ENCODE results near the gene WDFY4. TPM values are rescaled to one million over a fixed set of nuclear protein-coding genes. Genes with fewer than 3 reads are reported as not detected.

Gene WDFY4
- total RNA-seq, 1 donor from 2014 or later: 6.4 TPM

GRCh38 chr10:48821692-48822091 is 137.0 kb downstream of the WDFY4 start:
- no peaks in the 10 kb centered on the region for H3K27me3 ChIP-seq
- H3K36me3 ChIP-seq: no peaks in the 10 kb centered on the region
- no peaks in the 10 kb centered on the region for H3K9me3 ChIP-seq
- H3K4me1 ChIP-seq: no peaks in the 10 kb centered on the region
- DNase-seq (ENCODE audit: extremely low spot score in 2 of 2): peak in 1 of 2 donors; percentile 64
- no peak for TF ChIP-seq POLR2A (IDR thresholded peaks at IDR 0.05)
- no peak for TF ChIP-seq POLR2AphosphoS5 (IDR thresholded peaks at IDR 0.05; ENCODE audit: insufficient read depth in 1 of 2, low read depth in 1 of 2)
- TF ChIP-seq, protein P1, sequence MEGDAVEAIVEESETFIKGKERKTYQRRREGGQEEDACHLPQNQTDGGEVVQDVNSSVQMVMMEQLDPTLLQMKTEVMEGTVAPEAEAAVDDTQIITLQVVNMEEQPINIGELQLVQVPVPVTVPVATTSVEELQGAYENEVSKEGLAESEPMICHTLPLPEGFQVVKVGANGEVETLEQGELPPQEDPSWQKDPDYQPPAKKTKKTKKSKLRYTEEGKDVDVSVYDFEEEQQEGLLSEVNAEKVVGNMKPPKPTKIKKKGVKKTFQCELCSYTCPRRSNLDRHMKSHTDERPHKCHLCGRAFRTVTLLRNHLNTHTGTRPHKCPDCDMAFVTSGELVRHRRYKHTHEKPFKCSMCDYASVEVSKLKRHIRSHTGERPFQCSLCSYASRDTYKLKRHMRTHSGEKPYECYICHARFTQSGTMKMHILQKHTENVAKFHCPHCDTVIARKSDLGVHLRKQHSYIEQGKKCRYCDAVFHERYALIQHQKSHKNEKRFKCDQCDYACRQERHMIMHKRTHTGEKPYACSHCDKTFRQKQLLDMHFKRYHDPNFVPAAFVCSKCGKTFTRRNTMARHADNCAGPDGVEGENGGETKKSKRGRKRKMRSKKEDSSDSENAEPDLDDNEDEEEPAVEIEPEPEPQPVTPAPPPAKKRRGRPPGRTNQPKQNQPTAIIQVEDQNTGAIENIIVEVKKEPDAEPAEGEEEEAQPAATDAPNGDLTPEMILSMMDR (IDR thresholded peaks at IDR 0.05): no peak
- no peak overlapping the region for H3K27ac ChIP-seq
- H3K4me3 ChIP-seq: no peak overlapping the region
- intact Hi-C loops (cut with DNase I): no loop called here

DNA sequence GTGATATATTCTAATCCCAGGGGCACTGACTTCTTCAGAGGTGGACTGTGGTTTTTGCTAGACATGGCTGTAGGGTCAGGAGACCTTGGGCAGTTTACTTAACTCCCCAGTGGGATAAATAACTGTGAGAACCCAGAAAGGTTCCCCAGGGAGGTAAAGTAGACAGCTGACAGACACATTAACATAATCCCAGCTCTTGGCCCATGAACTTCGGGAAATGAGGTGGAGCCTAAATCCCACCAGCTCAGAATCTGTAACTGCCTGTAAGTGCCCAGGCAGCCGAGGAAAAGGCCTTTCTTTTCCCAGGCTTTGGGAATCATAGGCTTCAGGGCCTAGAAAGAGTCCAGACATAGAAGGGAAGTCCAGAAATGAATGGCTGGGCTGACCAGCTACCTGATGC is 149.0 kb downstream of the WDFY4 start:
- H3K27me3 ChIP-seq: no peaks in the 10 kb centered on the region
- H3K9me3 ChIP-seq: no peaks in the 10 kb centered on the region
- DNase-seq (ENCODE audit: extremely low spot score in 2 of 2): peak in 1 of 2 donors; percentile 40
- H3K4me3 ChIP-seq: no peak overlapping the region
- intact Hi-C loops (cut with DNase I): no loop called here
- no peaks in the 10 kb centered on the region for H3K4me1 ChIP-seq
- no peaks in the 10 kb centered on the region for H3K36me3 ChIP-seq
- TF ChIP-seq, protein P1 (IDR thresholded peaks at IDR 0.05): no peak
- TF ChIP-seq POLR2A (IDR thresholded peaks at IDR 0.05) (no peak), POLR2AphosphoS5 (IDR thresholded peaks at IDR 0.05; ENCODE audit: insufficient read depth in 1 of 2, low read depth in 1 of 2) (no peak)
- H3K27ac ChIP-seq: no peak overlapping the region

DNA sequence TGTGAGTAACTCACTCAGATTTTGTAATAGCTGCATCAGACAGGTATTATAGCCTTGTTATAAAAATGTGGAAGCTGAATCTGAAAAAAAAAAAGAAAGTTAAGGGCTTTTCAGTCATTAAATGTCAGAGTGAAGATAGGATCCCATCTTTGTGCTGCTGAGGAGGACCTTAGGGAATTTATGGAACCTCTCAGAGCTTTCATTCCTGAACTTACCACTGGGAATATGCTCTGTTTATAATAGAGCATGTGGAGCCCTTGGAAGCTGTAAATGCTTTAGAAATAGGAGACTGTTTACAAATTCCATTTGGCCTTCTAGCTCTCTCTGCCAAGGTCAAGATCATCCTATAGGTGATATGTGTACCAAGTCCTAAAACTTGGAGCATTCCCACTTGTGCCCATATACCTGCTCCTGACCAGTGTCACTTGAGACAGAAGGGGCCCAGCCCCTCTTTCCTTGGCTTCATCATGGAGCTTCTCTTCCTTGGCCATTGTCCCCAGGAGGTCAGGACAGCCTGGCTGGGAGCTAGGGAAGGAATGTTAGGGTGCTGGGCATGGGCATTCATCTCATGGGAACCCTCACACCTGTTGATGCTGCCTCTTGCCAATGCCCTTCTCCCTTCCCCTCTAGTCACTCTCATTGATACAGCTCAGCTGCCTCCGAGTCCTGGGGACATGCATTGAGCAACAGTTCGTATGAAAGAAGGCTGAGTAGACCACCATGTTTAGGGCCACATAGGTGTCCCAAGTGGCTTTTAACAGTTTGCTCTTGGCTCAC is 149.7 kb downstream of the WDFY4 start:
- Histone ChIP-seq H3K9me3 (no peaks in the 10 kb centered on the region), H3K27ac (no peak overlapping the region), H3K4me3 (no peak overlapping the region), H3K27me3 (no peaks in the 10 kb centered on the region), H3K36me3 (no peaks in the 10 kb centered on the region), H3K4me1 (no peaks in the 10 kb centered on the region)
- DNase-seq (ENCODE audit: extremely low spot score in 2 of 2): no peak
- TF ChIP-seq POLR2A (IDR thresholded peaks at IDR 0.05) (no peak), POLR2AphosphoS5 (IDR thresholded peaks at IDR 0.05; ENCODE audit: insufficient read depth in 1 of 2, low read depth in 1 of 2) (no peak)
- TF ChIP-seq, protein P1 (IDR thresholded peaks at IDR 0.05): no peak
- intact Hi-C loops (cut with DNase I): no loop called here

GRCh38 chr10:48835781-48836180 is 151.1 kb downstream of the WDFY4 start:
- Histone ChIP-seq H3K4me1 (no peaks in the 10 kb centered on the region), H3K9me3 (no peaks in the 10 kb centered on the region), H3K36me3 (no peaks in the 10 kb centered on the region), H3K4me3 (no peak overlapping the region), H3K27me3 (no peaks in the 10 kb centered on the region), H3K27ac (no peak overlapping the region)
- no peak for DNase-seq (ENCODE audit: extremely low spot score in 2 of 2)
- intact Hi-C loops (cut with DNase I): no loop called here
- TF ChIP-seq, protein P1 (IDR thresholded peaks at IDR 0.05): no peak
- no peak for TF ChIP-seq POLR2A (IDR thresholded peaks at IDR 0.05)
- no peak for TF ChIP-seq POLR2AphosphoS5 (IDR thresholded peaks at IDR 0.05; ENCODE audit: insufficient read depth in 1 of 2, low read depth in 1 of 2)

DNA sequence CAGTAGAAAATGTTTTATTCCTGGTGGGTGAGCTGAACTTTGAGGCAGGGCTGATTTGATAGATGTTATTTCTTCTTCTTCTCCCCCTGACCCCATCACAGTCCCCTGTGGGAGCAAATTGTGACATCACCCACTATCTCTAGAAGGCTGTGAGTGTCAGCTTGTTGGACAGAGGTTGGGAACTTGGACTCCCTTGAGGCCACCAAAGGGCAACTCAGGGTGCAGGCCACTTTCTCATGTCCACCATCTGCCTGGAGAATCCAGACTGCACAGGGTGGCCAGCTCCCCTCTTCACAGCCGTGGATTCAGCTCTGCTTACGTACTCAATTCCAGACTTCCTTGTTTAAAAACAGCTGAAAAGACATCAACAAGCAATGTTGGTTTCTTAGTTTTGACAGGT is 151.9 kb downstream of the WDFY4 start:
- Histone ChIP-seq H3K27me3 (no peaks in the 10 kb centered on the region), H3K4me1 (no peaks in the 10 kb centered on the region), H3K4me3 (no peak overlapping the region), H3K9me3 (no peaks in the 10 kb centered on the region), H3K27ac (no peak overlapping the region), H3K36me3 (no peaks in the 10 kb centered on the region)
- TF ChIP-seq POLR2A (IDR thresholded peaks at IDR 0.05): no peak
- TF ChIP-seq, protein P1 (IDR thresholded peaks at IDR 0.05): no peak
- TF ChIP-seq POLR2AphosphoS5 (IDR thresholded peaks at IDR 0.05; ENCODE audit: insufficient read depth in 1 of 2, low read depth in 1 of 2): no peak
- intact Hi-C loops (cut with DNase I): no loop called here
- DNase-seq (ENCODE audit: extremely low spot score in 2 of 2): no peak
